ENCODE data around the gene TXNDC8.

GRCh38 chr9:110370315-110370714 lies 32.7 kb upstream of the TXNDC8 start:
- TF ChIP-seq CTCF (IDR thresholded peaks at IDR 0.05) (no peak), POLR2A (IDR thresholded peaks at IDR 0.05) (no peak)

All from thyroid gland (tissue), 4 donors.